Spleen (tissue), 11 donors: ENCODE results near the gene TBC1D25. TPM values are rescaled to one million over a fixed set of nuclear protein-coding genes. Genes with fewer than 3 reads are reported as not detected.

Source experiments
- DNase-seq: peaks from one replicate; pipeline ENCODE4 v3.0.0-alpha.2; 2020
- H3K27ac ChIP-seq, 8 donors: fragments of 200-600 bp; sonication (generic) in 7 of 8; 1 replicate in 4 of 8; 2 replicates in 4 of 8; pipeline versions ENCODE4 v1.5.0 to v1.8.0; 2016 to 2021; ENCODE audit warnings: inconsistent platforms in 4 of 8, mild to moderate bottlenecking in 4 of 8, moderate library complexity in 1 of 8
- H3K27me3 ChIP-seq, 7 donors: fragments of 200-600 bp; sonication (generic) in 6 of 7; replicated peaks in 1 of 7; 1 replicate in 4 of 7; 2 replicates in 3 of 7; pipeline versions ENCODE4 v1.5.0 to v1.8.0; 2016 to 2021; ENCODE audit warnings: inconsistent platforms in 3 of 7, mild to moderate bottlenecking in 1 of 7
- H3K36me3 ChIP-seq, 6 donors: fragments of 200-600 bp; sonication (generic) in 5 of 6; 1 replicate in 4 of 6; 2 replicates in 2 of 6; pipeline versions ENCODE4 v1.5.0 to v1.8.0; 2016 to 2021; ENCODE audit warnings: inconsistent platforms in 2 of 6
- H3K4me1 ChIP-seq, 6 donors: fragments of 200-600 bp; sonication (generic) in 5 of 6; 1 replicate in 3 of 6; 2 replicates in 3 of 6; pipeline versions ENCODE4 v1.5.0 to v1.8.0; 2016 to 2021; ENCODE audit warnings: inconsistent platforms in 3 of 6
- H3K4me3 ChIP-seq, 8 donors: fragments of 200-600 bp; sonication (generic) in 7 of 8; 1 replicate in 4 of 8; 2 replicates in 4 of 8; pipeline versions ENCODE4 v1.5.0 to v1.8.0; 2016 to 2021; ENCODE audit warnings: inconsistent platforms in 4 of 8, mild to moderate bottlenecking in 4 of 8, moderate library complexity in 2 of 8
- H3K9me3 ChIP-seq, 8 donors: fragments of 200-600 bp; sonication (generic) in 7 of 8; 1 replicate in 4 of 8; 2 replicates in 4 of 8; pipeline versions ENCODE4 v1.5.0 to v1.8.0; 2016 to 2021; ENCODE audit warnings: inconsistent platforms in 4 of 8
- POLR2A ChIP-seq, 3 donors: fragments of 450-650 bp; IDR thresholded peaks; one replicate each; pipeline ENCODE4 v1.5.1; 2017; ENCODE audit warnings: antibody characterized with exemption in 3 of 3, mild to moderate bottlenecking in 1 of 3
- POLR2AphosphoS5 ChIP-seq, 3 donors: sonication (generic); formaldehyde crosslinking; IDR thresholded peaks; one replicate each; pipeline ENCODE4 v1.5.1; 2017; ENCODE audit warnings: antibody characterized with exemption in 3 of 3
- WGBS, 5 donors: extraction: QIAGEN DNeasy Blood & Tissue Kit in 3 of 5; methylation state at CpG; one replicate each; pipeline versions ENCODE4 v1.1.5 to v1.1.7; 2013 to 2018; 5-methylcytosine and 5-hydroxymethylcytosine counted together
- intact Hi-C: fragments of 100-400 bp; cut with DNase I; formaldehyde crosslinking; loops from one replicate; pipeline ENCODE4 v1.15.0; 2023; ENCODE audit warnings: low total_unique reads
- polyA plus RNA-seq, 3 donors: library from polyadenylated mRNA; stranded (reverse); fragments of 200-250 nt; gene quantifications; one replicate each; pipeline ENCODE4 v1.2.1, GENCODE V29; 2013
- total RNA-seq, 7 donors: library from RNA; depleted of rRNA in 3 of 7; stranded (reverse); fragments of >200 nt in 3 of 7; fragmentation: NEBNext Ultra II Directional in 4 of 7; extraction: Animal tissue kit (Norgen Biotek cat#: 25700) in 4 of 7; gene quantifications; one replicate each; pipeline versions ENCODE4 v1.1.0 to v1.2.1, GENCODE V29; 2016 to 2021
- TF ChIP-seq, protein P1 (sequence below), 11 experiments: fragments of 200-600 bp in 7 of 11; fragments of 450-650 bp in 4 of 11; sonication (generic) in 4 of 11; IDR thresholded peaks in 8 of 11; conservative IDR thresholded peaks in 3 of 11; 1 replicate in 7 of 11; 2 replicates in 4 of 11; pipeline versions ENCODE4 v1.4.0 to v1.8.0; 2016 to 2021; ENCODE audit warnings: antibody characterized with exemption in 11 of 11, inconsistent platforms in 4 of 11, mild to moderate bottlenecking in 1 of 11
- donor health status: healthy with polysubstance abuse.
- donor health status: DM: no; HTN: no; CAD: no; lungs with moderate emphysema.
- donor health status: DM: no; HTN: no; CAD: no.
- donor health status: Bipolar disorder and iron deficiency.
- donor health status: healthy.
- donor health status: DM: no; HTN: no; CAD: no.
- donor health status: DM: yes; HTN: yes; CAD: no.

Gene TBC1D25
- total and polyA plus RNA-seq, 10 donors, result 4.0 to 19.1 (median 15.5) TPM

DNA sequence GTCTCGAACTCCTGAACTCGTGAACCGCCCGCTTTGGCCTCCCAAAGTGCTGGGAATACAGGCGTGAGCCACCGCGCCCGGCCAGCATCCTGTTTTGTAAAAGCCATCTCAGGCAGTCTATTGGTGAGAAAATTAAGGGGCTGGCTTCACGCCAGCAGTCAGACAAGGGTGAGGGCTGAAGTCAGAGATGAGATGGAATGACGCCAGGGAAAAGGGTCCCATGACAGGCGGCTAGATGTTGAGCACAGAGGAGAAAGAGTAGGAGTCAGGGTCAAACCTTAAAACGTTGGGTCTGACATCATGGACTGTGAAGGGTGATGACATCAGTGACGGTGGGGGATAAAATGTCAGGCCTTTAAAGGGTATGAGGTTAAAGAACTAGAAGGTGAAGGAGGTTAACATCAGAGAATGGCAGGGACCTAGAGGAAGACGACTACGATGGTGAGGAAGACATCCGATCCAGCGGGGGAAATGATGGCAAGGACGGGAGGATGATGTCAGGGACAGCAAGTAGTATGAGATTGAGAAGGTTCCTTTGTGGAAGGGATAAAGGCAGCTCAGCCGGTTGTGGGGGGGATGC lies 34.3 kb downstream of the TBC1D25 start:
- peak; percentile 85 for DNase-seq
- intact Hi-C loops, result no loop called here
- peaks cover 0 to 38% (median 34%) of the 10 kb centered on the region in 6 donors for H3K36me3 ChIP-seq

DNA sequence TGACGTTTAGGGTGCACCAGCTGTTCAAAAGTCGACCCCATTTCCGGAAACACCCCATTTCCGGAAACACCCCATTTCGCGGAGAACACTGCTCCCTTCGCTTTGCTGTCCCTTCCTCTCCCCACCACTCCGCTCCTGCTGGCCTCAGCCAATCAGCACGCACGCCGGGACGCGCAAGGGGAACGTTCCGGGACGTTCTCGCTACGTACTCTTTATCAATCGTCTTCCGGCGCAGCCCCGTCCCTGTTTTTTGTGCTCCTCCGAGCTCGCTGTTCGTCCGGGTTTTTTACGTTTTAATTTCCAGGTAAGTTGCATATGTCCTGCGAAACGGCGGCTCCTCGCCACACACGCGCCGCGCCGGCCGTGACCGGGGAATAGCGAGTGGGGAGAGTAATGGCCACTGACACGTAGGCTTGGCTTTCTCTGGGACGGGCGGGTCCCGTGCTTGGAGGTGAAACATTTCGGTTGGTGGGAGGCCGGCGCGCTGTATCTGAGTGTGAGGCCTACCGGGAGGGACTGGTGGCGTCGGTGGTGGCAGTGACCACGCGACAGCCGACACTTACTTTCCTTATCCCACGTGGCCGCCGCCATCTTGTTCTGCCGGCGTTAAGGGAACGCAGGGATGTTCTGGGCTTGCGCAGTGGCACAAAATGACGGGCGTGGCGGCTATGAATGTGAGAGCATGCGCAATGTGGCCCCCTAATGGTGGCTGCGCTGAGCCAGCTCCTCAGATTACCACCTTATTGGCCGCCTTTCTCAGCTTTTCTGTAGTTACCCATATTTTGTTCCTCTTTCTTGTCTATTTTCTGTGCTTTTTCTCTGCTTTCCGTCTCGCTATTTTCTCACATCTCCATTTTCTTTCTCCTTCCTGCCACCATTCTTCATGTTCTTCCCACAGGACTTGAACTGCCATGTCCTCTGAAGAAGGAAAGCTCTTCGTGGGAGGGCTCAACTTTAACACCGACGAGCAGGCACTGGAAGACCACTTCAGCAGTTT lies 35.1 kb downstream of the TBC1D25 start, which contains the start of gene RBM3:
RBM3 (plus strand) TSS at position 215 of the 997 bp plus-strand sequence; CDS start at position 912, 697 bp downstream.
- peaks cover 9 to 29% (median 20%) of the 10 kb centered on the region in 6 donors for H3K4me1 ChIP-seq
- H3K4me3 ChIP-seq, result peak within 1 kb of the TSS; percentile 29 to 72 (median 59)
- peak; percentile 97 for DNase-seq
- 0 to 53% (median 1%) methylated on average over 52 to 71 of the region's 71 CpGs for WGBS, 5 donors
- H3K9me3 ChIP-seq, result no peaks in the 10 kb centered on the region
- peak within 1 kb of the TSS; percentile 91 to 100 (median 98) for H3K27ac ChIP-seq
- TF ChIP-seq POLR2A (IDR thresholded peaks at IDR 0.05) (peak; percentile 61 to 88 (median 76)), POLR2AphosphoS5 (IDR thresholded peaks at IDR 0.05) (peak; percentile 96 to 99 (median 98))
- TF ChIP-seq, protein P1, sequence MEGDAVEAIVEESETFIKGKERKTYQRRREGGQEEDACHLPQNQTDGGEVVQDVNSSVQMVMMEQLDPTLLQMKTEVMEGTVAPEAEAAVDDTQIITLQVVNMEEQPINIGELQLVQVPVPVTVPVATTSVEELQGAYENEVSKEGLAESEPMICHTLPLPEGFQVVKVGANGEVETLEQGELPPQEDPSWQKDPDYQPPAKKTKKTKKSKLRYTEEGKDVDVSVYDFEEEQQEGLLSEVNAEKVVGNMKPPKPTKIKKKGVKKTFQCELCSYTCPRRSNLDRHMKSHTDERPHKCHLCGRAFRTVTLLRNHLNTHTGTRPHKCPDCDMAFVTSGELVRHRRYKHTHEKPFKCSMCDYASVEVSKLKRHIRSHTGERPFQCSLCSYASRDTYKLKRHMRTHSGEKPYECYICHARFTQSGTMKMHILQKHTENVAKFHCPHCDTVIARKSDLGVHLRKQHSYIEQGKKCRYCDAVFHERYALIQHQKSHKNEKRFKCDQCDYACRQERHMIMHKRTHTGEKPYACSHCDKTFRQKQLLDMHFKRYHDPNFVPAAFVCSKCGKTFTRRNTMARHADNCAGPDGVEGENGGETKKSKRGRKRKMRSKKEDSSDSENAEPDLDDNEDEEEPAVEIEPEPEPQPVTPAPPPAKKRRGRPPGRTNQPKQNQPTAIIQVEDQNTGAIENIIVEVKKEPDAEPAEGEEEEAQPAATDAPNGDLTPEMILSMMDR (IDR thresholded peaks at IDR 0.05 in 8 of 11, conservative IDR thresholded peaks at IDR 0.05 in 3 of 11), result peak in 9 of 11 experiments; percentile 11 to 65 (median 52)
- no peaks in the 10 kb centered on the region for H3K27me3 ChIP-seq
- peaks cover 0 to 46% (median 42%) of the 10 kb centered on the region in 6 donors for H3K36me3 ChIP-seq
- intact Hi-C loops, result no loop called here

More for the DNA sequence above, 34.3 kb downstream of the TBC1D25 start:
- 28 to 61% (median 32%) methylated on average over 18 to 19 of the region's 19 CpGs for WGBS, 5 donors
- H3K4me1 ChIP-seq, result peaks cover 9 to 29% (median 20%) of the 10 kb centered on the region in 6 donors
- H3K27me3 ChIP-seq, result no peaks in the 10 kb centered on the region
- no peaks in the 10 kb centered on the region for H3K9me3 ChIP-seq
- no peak for TF ChIP-seq POLR2A (IDR thresholded peaks at IDR 0.05)
- TF ChIP-seq, protein P1 (IDR thresholded peaks at IDR 0.05 in 8 of 11, conservative IDR thresholded peaks at IDR 0.05 in 3 of 11), result no peak
- TF ChIP-seq POLR2AphosphoS5 (IDR thresholded peaks at IDR 0.05), result no peak
- H3K27ac ChIP-seq, result peak overlapping the region; percentile 91 to 100 (median 98)
- peak overlapping the region in 6 of 8 donors; percentile 54 to 72 (median 62) for H3K4me3 ChIP-seq

DNA sequence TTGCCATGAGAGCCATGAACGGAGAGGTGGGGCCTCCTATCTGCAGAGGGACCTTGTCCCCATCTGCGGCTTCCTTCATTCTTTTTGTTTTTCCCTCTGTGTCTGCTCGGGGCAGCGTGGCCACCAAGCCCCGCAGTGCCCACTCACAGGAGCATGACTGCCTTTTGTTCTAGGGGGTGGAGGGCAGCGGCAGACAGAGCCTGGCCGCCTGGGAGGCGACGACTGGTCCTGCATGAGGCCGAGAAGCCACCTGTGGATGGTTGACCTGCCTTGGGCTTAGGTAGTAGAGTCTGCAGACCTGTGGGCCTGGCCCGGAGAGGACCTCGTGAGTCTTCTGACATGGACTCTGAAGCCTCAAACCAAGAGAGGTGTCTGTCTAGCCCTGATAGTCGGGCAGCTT lies 36.1 kb downstream of the TBC1D25 start:
- DNase-seq, result no peak
- Histone ChIP-seq H3K4me3 (peak overlapping the region in 7 of 8 donors; percentile 54 to 72 (median 59)), H3K27me3 (no peaks in the 10 kb centered on the region), H3K36me3 (peaks cover 0 to 56% (median 42%) of the 10 kb centered on the region in 6 donors), H3K4me1 (peaks cover 9 to 29% (median 20%) of the 10 kb centered on the region in 6 donors), H3K9me3 (no peaks in the 10 kb centered on the region), H3K27ac (peak overlapping the region in 7 of 8 donors; percentile 97 to 100 (median 99))
- TF ChIP-seq POLR2AphosphoS5 (IDR thresholded peaks at IDR 0.05), result peak in 1 of 3 donors; percentile 27
- no peak for TF ChIP-seq POLR2A (IDR thresholded peaks at IDR 0.05)
- WGBS, 5 donors, result 66 to 89% (median 82%) methylated on average over 6 to 13 of the region's 13 CpGs
- intact Hi-C loops, result no loop called here

DNA sequence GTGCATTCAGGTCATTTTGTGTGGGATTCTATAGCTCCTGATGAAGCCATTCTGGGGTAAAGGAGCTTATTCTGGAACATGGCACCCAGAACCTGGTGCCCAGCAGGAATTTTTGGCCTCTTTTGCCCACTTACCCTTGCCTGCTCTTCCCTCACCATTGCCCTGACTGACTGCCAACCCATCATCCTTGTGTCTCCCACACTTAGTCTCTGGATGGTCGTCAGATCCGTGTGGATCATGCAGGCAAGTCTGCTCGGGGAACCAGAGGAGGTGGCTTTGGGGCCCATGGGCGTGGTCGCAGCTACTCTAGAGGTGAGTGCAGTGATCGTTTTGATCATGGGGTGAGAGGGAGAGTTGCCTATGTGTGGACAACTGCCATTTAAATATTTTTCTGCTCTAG lies 36.6 kb downstream of the TBC1D25 start:
- H3K4me1 ChIP-seq, result peaks cover 9 to 29% (median 20%) of the 10 kb centered on the region in 6 donors
- H3K36me3 ChIP-seq, result peaks cover 0 to 56% (median 42%) of the 10 kb centered on the region in 6 donors
- peak overlapping the region in 6 of 8 donors; percentile 56 to 72 (median 62) for H3K4me3 ChIP-seq
- intact Hi-C loops, result no loop called here
- H3K9me3 ChIP-seq, result no peaks in the 10 kb centered on the region
- no peak for DNase-seq
- WGBS, 5 donors, result 58 to 81% (median 71%) methylated on average over 6 of the region's 6 CpGs; no CpG with 5 or more reads in 1 of the 5 donors
- H3K27ac ChIP-seq, result peak overlapping the region in 4 of 8 donors; percentile 97 to 100 (median 99)
- H3K27me3 ChIP-seq, result no peaks in the 10 kb centered on the region
- TF ChIP-seq, protein P1 (IDR thresholded peaks at IDR 0.05 in 8 of 11, conservative IDR thresholded peaks at IDR 0.05 in 3 of 11), result no peak
- TF ChIP-seq POLR2AphosphoS5 (IDR thresholded peaks at IDR 0.05), result peak in 2 of 3 donors; percentile 11 to 27
